Occipital lobe (tissue), 2 donors: ENCODE results near the gene MYH9. TPM values are rescaled to one million over a fixed set of nuclear protein-coding genes. Genes with fewer than 3 reads are reported as not detected.

Experiments
- DNase-seq: peaks from one replicate; lab custom pipeline; 2025; lab: John Stamatoyannopoulos, UW
- total RNA-seq: library from RNA; depleted of rRNA; stranded (reverse); fragments of >200 nt; gene quantifications from one replicate; pipeline ENCODE4 v1.2.3, GENCODE V29; 2014

MYH9 gene
- total RNA-seq, 1 donor from 2014 or later: 34.6 TPM

- DNase-seq: no peak
These were observed 663 bp downstream of the MYH9 start for GRCh38 chr22:36386900-36387708.

DNA sequence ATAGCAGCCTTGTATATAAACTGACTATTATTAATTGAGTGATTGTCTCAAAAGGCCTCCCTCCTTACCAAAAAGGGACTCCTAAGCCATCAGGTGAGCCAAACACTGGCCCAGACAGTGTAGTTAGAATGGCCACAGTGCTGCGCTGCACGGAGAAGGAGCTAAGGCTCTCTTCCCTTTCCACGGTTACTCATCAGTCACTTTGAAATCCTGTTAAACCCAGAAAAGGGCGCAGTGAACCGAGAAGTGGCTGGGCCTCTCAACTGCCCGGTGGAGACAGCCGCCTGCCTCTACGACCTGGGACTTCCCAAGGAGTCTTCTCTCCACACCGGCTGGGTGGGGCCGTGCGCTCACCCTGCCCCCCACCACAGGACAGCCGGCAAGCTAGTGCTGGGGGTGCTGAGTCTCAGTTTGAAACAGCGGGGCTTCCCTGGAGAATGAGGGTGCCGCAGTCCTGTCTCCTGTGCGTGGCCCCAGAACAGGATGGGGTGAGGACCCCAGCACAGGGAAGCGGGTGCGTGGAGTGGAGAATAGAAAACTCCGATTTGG, 1.3 kb downstream of the MYH9 start:
- DNase-seq: no peak

DNA sequence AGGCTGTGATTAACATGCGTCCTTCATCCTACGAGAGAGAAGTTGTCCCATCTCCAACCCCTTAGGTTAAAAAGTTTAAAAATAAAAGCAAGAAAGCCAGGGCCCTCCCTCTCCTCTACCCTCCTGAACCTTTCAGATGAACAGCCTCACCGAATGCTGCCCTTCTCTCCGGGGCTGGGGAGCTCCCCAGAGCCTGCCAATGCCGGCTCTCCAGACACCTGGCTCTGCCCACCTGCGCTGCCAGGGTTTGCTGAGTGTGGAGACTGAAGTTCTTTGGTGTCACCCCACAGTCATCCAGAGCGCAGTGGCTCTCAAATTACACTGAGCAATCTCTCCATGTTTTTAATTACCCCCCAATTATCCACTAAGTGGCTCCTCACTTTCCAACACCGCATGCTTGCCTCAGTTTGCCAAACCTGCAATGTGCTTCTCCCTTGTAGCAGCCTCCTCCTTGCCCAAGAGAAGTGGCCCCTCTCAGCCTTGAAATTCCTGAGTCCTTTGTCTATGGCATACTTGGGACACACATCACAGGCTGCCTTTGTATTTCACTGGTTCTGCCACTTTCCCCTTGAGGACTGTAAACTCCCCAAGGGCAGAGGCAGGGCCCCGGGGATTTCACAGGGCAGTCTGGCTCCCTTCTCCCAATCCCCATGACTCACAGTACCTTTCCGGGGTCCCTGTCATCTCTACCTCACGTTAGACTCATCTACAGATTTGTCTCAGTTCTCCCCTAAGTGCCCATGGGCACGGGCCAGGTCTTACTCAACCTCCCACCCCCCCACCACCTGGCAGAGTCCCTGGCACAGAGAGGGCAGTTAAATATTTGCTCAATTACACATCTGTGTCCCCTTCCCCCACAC, 2.0 kb downstream of the MYH9 start:
- DNase-seq: no peak

GRCh38 chr22:36384766-36385481, 2.8 kb downstream of the MYH9 start:
- no peak for DNase-seq

- DNase-seq: no peak
These were observed 4.6 kb downstream of the MYH9 start for GRCh38 chr22:36383110-36383581.

DNA sequence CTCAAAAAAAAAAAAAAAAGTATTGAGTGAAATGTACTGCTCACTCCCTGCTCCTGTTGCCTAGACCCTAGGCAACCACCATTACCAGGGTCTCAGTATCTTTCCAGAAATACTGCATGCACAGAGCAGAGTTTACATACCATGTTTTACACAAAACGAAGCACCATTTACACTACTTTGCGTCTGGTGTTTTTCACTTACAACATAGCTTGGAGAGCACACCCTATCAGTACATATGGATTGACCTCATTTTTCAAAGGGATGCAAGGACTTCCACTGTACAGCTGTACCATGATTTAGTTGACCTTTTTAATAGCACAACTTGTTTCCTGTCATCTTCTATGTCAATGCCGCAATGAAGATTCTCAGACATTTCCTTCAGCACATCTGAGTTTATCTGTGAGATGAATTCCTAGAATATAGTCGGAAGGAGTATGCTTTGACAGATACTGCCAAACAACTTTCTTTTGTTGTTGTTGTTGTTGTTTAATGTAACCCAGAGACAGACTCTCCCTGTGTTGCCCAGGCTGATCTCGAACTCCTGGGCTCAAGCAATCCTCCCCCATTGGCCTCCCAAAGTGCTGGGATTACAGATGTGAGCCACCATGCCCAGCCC, 6.1 kb downstream of the MYH9 start:
- no peak for DNase-seq

DNA sequence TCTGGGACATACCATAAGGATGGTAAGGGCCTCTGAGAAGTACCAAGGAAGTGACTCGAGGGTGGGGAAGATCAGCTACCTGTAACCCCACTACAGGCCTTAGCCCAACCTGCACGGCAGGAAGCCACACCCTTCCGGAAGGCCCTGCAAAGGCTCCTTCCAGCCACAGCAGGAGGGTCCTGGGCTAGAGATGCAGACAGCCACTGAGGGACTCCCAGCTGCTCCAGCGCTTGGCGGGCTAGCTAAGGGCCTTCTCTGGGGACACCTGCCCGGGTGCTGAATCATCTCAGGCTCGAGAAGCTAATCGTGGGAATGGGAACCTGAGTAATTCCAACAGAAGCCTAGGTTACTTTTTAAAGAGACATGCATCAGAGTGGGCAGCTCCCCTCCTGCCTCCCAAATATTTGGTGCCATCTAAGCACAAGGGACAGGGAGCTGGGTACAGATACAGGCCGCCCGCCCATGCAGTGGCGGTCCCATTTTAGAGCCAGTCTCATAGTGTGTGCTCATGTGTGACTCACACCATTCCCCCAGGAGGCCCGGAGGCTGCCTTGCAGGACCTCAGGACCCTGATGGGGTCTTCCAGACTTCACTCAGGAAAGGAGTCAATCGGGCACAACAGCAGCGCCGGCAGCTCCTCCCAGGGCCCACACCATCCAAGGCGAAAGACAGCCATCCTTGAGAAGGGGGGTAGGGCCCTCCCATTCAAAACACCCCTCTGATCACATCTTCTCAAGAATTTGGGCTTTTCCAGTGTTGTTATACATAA, 8.0 kb downstream of the MYH9 start:
- DNase-seq: no peak

DNA sequence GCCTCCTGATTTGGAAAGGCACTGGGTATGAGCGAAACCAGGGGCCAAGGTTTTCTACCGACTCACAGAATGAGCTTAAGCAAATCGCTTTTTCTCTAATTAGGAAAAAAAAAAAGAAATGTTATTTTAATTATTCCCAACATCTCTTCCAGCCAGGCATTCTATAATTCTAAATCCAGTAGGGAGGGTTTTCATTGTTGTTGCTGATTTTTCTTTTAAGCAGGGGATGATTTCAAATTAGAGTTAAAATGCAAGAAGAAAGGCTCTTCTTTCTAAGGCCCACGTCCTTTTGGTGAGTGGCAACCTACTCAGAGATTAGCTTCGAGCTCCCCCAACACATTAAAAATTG, 8.9 kb downstream of the MYH9 start:
- DNase-seq: no peak

DNA sequence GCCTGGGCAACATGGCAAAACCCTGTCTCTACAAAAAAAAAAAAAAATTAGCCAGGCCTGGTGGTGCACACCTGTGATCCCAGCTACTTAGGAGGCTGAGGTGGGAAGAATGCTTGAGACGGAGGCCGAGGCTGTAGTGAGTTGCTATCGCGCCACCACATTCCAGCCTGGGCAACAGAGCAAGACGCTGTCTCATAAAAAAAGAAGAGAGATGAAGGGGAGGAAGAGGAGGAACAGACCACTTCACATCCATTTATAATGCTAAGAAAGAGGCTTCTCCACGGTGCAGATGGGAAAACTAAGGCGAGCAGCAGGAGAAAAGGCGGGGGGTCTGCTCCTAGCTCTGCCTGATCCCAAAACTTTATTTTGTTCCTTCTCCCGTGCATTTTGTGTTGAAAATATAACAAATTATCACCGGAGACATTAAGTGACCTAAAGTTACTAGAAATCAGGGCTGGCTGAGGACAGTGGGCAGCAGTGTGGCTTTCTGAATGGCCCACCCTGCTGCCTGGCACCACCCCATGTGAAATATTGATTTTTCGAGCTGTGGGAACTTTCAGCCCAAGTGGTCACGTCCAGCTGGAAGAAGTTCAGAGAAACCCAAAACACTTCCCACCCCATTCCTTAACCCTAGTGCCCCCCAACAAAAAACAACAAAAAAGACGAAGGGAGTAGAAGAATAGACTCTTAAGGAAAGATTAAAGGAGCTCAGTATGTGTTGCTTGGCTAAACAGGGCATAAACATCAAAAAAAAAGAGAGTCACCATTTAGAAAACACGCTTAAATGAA, 9.5 kb downstream of the MYH9 start:
- DNase-seq: no peak

DNA sequence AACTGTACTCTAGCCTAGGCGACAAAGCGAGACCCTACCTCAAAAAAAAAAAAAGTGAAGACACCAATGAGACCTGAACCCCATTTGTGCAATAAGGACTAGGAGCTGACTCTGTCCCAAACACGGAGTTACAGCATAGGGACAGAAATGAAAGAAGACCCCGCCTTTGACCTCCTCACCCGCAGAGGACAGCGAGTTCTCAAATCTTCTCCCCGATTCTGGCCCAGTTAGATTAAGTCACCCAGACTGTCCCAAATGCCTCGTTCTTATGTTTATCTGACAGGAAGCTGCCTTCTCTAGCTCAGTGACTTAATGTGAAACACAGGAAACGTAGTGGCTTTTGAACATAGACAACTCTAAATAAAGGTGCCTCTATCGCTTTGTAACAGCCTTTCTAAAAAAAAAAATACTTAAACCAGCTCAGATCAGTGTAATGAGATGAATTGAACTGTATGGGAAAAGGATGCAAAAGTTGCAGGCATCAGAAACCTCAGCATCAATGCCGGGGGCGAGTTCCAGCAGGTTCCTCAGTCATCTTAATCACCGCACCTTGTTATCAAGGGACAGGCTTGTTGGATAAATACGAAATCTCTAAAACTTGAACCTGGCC, 10.6 kb downstream of the MYH9 start:
- DNase-seq: no peak

- no peak for DNase-seq
These were observed 11.5 kb downstream of the MYH9 start for GRCh38 chr22:36376265-36376664.

GRCh38 chr22:36375071-36375980, 12.4 kb downstream of the MYH9 start:
- DNase-seq: no peak

DNA sequence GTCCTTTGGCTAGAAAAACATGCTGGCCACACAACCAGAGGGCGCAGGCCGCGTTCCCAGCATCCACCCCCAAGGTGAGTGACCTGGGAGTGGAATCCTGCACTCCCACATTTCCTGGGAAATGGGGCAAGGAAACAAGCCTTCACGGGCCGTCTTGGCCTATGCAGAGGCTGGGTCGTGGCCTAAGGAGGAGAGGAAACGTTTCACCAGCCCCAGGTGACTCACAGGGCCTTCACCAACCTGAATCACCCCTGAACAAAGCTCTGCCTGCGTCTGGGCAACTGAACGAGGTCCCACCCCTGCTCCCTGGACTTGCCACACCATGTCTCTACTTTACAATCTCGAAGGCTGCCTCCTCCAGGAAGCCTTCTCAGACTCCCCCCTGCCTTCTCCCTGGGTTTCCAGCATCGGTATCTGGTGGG, 13.2 kb downstream of the MYH9 start:
- DNase-seq: no peak

GRCh38 chr22:36373258-36373579, 14.5 kb downstream of the MYH9 start:
- no peak for DNase-seq

- DNase-seq: no peak
These were observed 15.8 kb downstream of the MYH9 start for GRCh38 chr22:36371920-36372319.

GRCh38 chr22:36369922-36370791, 17.6 kb downstream of the MYH9 start:
- no peak for DNase-seq
